Kidney tubule cell (primary cell): Measurements from ENCODE around the gene NHS.

Source experiments
- DNase-seq: peaks from one replicate; pipeline ENCODE4 v3.0.0-alpha.2; 2018; ENCODE audit warnings: low spot score

The NHS gene

GRCh38 chrX:17374619-17375366 lies at the start of gene NHS:
Gene NHS (plus strand): TSS chrX:17375200. CDS start chrX:17375758, 558 bp downstream.
- peak; percentile 85 for DNase-seq

DNA sequence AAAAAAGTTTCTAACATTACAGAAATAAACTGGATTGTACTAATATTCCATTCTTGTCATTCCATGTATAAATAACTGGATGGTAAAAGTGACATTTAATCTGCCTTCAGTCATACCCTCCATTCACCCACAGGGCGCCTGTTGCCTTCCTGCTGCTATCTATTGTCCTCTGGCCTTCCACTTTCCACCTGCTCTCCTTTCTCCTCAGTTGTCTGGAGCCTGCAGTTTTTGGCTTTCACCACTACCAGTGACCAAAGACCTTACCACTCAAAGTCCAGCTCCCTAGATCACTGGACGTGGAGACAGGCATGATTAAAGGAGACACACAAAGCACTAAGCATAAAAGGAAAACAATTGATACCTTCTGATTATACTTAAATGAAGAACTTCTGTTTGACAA lies 46.2 kb upstream of the NHS start:
- DNase-seq = no peak

GRCh38 chrX:17336377-17336776 lies 38.6 kb upstream of the NHS start:
- no peak for DNase-seq

- DNase-seq = no peak
Observed at GRCh38 chrX:17355976-17356375, 19.0 kb upstream of the NHS start.

DNA sequence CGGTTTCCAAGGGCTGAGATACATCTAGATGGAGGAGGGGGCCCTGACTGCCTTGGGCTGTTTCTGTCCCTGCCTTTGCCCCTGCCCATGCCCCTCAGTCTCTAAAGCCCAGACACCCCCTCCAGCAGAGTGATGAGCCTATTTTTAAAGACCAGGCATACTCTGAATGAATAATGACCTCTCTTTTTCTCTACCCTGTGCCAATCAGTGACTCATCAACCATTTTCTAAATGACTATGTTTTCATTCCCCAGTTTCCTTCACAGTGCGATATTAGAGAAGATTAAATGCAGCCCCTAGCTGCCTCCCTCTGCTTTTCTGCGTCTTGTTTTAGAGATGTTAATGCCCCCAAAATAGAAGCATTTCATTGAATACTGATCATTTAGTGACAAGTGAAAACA lies 15.5 kb upstream of the NHS start:
- DNase-seq = peak; percentile 22

- DNase-seq = no peak
Observed at GRCh38 chrX:17361620-17362019, 13.4 kb upstream of the NHS start.

DNA sequence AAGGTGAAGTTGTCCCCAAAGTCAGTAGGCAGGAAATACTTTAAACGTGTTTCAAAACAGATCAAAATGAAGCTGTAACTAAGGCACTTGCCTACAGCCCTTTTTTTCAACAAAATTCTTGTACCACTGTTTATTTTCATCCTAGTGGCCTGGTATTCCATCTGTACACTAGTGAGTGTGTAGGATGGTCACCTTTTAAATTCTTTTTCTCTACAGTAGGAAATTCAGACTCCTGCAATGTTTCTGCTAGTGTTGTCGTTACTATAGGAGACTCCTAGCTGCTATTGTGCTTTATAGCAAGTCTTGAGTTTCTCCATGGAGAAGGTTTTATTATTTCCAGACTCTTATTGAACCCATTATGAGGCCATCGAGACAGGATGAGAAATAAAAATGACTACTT lies 7.0 kb upstream of the NHS start:
- DNase-seq = no peak

DNA sequence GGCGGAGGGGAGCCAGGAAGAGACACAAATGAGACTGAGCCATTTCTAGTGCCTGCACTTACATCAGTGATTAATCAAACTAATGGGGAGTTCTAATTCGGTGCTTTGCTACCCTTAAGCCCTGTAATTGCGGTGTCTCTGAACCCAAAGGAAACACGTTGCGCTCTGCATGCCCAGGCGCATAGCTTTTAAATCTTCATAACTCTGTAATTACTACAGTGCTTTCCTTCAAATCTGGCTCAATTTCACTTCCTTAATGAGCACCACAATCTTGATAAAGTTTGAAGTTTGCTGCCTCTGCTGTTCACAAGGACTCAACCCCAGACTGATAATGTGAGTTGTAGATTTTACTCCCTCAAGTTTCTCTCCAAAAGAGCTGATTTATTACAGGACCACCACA lies 5.7 kb upstream of the NHS start:
- no peak for DNase-seq

DNA sequence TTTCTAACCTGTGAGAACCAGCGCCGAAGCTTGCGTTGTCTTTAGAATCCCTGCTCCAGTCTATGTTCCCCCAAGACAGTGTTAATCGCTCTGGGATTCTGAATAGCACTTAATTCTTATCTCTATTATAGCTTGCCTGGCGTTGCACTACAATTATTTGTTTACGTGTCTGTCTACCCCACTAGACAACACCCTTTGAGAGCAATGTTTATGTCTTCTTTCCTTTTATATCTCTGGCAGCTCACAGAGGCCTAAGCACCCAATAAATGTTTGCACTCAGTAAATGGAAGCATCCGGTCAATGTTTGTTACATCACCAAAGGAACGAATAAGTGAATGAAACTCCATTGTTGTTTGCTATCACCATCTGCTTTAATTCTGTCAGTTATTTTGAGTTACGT lies 4.8 kb upstream of the NHS start:
- DNase-seq = no peak

DNA sequence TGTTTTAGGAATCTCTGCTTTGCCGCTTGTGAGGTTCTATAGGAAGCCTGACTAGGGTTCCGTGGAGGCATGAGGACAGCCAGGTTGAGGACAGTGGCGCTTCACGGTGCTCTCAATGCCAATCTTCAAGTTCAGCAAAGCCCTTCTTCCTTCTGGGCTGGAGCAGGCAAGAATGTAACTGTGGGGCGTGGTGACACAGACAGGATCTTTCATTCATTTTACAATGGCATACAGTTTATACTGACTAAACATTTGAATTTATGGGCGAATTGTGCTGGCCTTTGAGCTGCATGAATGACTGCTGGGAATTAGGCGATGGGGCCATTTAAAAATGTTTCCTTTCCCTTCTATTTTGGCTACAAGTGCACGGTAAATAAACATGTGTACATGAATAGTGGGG lies 2.9 kb upstream of the NHS start:
- no peak for DNase-seq

GRCh38 chrX:17373337-17373736 lies 1.7 kb upstream of the NHS start:
- DNase-seq = no peak

DNA sequence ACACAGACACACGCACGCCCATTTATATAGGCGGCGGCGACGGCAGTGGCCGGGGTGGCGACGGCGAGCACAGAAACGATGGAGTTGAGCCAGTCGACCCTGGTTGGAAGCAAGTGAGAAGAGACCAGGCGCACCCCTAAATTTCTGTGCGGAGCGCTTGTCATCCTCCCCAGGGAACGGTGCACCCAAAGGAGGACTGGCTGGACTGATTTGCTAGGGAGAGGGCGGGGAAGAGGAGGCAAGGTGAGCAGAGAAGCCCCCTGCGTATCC lies 302 bp downstream of the NHS start:
- DNase-seq = no peak

DNA sequence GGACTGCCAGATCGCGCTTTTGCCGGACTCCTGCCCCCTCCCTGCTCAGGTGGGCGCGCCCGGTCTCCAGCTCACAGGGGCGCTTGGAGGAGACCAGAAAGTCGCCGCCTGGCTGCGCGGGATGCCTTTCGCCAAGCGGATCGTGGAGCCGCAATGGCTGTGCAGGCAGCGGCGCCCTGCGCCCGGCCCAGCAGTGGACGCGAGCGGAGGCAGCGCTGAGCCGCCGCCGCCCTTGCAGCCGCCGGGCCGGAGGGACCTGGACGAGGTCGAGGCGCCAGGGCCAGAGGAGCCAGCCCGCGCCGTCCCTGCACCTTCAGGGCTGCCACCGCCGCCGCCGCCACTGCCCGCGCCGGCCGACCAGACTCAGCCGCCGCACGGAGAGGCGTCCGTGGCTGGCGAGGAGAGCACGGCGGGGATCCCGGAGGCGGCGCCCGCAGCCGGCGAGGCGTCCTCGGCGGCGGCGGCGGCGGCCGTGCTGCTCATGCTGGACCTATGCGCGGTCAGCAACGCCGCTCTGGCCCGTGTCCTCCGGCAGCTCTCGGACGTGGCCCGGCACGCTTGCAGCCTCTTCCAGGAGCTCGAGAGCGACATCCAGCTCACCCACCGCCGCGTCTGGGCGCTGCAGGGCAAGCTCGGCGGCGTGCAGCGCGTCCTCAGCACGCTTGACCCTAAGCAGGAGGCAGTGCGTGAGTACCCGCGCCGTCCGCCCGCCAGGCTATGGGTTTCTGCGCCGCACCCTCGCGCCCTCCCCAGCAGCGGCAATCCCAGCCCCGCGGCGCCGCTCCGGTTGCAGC lies 834 bp downstream of the NHS start:
- peak; percentile 31 for DNase-seq

GRCh38 chrX:17376431-17377077 lies 1.6 kb downstream of the NHS start:
- DNase-seq = peak; percentile 61

DNA sequence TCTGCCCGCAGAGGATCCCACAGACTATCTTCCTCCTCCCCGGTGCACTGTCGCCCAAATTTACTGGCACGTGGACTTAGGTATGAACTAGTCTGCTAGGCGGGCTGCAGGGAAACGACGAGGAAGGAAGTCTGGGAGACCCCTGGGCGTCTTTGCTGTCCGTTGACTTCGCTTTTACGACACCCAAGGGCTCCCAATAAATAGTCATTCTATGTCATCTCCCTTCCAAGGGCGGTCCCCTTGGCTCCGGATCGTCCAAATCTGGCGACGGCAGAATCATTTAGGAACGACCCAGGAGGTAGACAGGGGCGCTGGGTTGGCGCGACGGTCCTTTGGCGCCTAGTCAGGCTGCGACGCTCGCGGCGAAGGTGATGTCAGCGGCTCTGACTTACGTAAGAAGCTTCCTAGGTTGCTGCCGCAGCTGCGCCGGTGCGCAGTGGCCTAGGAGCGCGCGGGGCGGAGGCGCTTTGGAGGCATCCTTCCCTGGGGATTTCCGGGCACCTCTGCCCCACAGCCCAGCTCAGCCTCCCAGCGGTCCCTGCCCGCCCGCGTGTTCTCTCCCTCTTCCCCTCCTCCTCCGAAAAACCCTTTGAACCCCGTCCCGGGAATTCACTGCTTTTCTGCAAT lies 2.2 kb downstream of the NHS start:
- peak; percentile 84 for DNase-seq

DNA sequence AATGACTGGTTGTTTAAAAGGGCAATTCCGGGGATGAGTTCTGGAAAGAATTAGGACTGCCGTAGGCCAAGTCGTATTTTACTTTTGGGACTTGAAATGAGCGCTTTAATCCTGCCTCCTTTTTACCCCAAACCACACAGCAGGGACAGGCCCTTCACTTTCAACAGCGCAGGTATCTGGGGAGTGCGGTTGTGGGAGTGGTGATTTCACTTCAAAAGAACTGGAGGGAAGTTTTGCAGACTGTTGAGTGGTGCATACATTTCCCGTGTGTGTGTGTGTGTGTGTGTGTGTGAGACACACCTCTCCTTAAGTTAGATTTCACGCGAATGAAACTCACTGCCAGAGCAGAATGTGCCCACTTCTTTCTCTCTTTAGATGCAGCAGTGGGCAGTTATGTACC lies 2.8 kb downstream of the NHS start:
- DNase-seq = peak; percentile 52

- peak; percentile 49 for DNase-seq
Observed at GRCh38 chrX:17380221-17380620, 5.2 kb downstream of the NHS start.

GRCh38 chrX:17390419-17390850 lies 15.4 kb downstream of the NHS start:
- no peak for DNase-seq

DNA sequence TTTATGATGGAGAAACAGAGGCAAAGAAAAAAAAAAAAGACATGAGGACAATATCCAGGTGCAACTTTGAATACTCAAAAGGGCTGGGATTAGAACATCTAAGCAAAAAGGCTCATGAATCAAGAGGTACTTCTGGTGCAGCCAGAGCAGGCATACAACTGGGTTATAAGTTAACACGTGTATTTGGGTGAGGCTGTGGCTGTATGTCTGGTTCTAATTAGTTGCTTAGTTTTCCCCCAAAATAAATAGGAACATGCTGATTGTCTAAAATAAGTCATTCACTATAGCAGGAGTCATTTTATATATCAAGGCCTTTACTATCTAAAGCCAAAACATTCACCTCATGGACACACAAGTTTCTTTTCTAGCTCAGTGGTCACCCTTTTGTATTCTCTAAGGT lies 20.2 kb downstream of the NHS start:
- DNase-seq = no peak

DNA sequence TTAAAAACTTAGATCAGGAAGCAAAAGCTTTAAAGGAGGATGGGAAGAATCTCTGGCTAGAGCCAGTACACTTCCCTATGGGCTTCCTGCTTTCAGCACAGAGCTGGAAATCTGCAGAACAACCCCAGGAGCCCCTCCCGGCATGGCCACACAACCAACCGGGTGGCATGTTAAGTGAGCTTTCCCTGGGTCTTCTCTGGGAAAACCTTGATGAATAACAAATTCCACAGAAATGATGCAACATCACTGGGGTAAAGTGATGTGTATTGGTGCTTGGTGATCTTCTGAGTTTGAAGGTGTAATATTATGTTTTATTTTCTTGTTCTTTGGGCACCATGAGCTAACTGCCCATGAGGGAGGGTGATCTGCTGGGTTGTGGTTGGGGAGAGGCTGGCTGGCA lies 22.1 kb downstream of the NHS start:
- DNase-seq = peak; percentile 96

DNA sequence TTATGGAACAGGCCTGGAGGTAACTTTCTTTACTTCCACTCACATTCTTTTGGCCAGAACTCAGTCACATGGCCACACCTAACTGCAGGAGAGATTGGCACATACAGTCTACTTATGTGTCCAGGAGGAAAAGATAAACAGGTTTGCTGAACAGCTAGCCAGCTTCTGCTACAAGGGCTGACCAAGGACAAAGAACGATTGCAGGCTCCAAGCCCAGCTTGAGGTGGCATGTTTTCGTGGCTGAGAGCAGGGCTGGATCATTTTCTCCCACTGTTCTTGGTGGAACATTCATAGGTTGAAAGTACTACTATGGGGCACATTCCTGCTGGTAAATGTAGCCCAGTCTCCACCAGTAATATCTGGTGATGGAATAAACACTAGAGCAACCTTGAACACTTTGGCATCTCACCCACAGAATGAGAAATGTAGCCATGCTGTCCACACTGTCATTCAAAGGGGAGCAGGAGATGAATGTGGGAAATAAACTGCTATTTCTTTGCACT lies 28.2 kb downstream of the NHS start:
- no peak for DNase-seq

DNA sequence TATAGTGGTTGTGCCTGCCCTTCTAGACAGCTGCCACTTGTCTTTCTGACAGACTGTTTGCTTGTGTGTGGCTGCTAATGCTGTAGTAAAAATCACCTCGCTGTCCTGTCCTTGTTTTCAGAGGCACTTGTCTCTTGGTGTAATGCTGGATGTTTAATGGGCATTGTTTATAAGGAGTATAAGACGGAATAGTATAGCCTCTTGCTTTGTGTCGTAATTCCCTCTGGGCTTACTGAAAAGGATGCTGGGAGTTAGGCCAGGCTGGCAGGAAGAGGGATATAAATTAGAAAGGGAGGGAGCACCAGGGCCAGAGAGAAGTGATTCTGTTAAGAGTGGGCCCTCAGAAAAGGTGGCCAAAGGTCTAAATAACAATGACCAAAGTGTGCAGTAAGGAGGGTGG lies 29.0 kb downstream of the NHS start:
- DNase-seq = no peak
